GM19193 (cell line): Measurements from ENCODE around the gene SYDE2.

Source experiments
- POLR2A ChIP-seq: IDR thresholded peaks from 4 replicates; pipeline ENCODE4 v1.6.1; 2011; ENCODE audit not compliant: insufficient read depth, insufficient read length; ENCODE audit errors: extremely low read depth

SYDE2 gene

GRCh38 chr1:85121744-85122143 lies 79.1 kb downstream of the SYDE2 start:
- TF ChIP-seq POLR2A = no peak

- no peak for TF ChIP-seq POLR2A
Measured at GRCh38 chr1:85118751-85119150, 82.1 kb downstream of the SYDE2 start.

- TF ChIP-seq POLR2A = no peak
Measured at GRCh38 chr1:85116856-85117255, 84.0 kb downstream of the SYDE2 start.

GRCh38 chr1:85115933-85116332 lies 84.9 kb downstream of the SYDE2 start:
- TF ChIP-seq POLR2A = no peak

DNA sequence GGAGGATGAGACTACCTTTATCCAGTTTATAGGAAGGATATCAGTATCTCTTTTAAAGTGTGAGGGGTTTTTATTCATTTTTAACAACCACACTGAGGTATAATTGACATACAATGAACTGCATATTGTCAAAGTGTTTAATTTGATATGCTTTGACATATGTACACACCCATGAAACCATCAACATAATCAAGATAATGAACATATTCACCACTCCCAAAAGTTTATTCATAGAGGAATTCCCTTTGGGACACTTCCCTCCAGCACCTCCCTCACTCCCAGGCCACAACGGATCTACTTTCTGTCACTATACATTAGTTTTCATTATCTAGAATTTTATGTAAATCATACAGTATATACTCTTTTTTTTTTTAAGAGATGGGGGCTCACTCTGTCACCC lies 89.1 kb downstream of the SYDE2 start:
- no peak for TF ChIP-seq POLR2A

- TF ChIP-seq POLR2A = no peak
Measured at GRCh38 chr1:85109475-85109874, 91.3 kb downstream of the SYDE2 start.
